HG03442 (cell line): ENCODE measurements around the gene RSPH10B2.
A peak's percentile ranks its signal among the peaks of the same experiment; 100 is the strongest.
"Not testable (repeated sequence)": the region's sequence is repeated elsewhere in the genome, so short reads cannot be mapped to it uniquely, and the experiment has no call there.

Experiments used
- ATAC-seq: cut with Tn5 transposase; IDR thresholded peaks from one replicate; pipeline ENCODE4 v1.9.1; 2021; ENCODE audit warnings: mild to moderate bottlenecking, moderate library complexity; ENCODE audit not compliant: unreplicated experiment

The RSPH10B2 gene

DNA sequence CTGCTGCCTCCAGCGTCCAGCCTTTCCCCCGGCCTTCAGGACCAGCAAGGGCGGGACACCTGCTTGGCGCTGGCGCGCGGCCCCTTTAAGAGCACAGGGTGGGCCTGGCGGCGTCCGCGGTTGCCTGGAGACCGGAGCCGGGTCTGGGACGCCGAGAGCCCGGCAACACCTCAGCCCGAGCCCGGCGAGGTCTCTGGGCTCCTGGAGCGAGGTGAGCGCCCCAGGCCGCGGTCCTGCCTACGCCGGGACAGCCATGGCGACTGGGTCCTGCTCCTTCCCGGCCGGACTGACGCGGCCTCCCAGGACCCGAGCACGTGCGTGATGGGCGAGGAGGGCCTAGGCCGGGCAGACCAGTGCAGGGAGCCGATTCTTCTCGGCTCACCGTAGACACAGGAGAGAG, at the start of gene RSPH10B2:
TSS of gene RSPH10B2 (plus strand) at position 140 of the 400 bp plus-strand sequence. CDS start 3,575 bp downstream, outside the sequence.
- not testable (repeated sequence) for ATAC-seq

DNA sequence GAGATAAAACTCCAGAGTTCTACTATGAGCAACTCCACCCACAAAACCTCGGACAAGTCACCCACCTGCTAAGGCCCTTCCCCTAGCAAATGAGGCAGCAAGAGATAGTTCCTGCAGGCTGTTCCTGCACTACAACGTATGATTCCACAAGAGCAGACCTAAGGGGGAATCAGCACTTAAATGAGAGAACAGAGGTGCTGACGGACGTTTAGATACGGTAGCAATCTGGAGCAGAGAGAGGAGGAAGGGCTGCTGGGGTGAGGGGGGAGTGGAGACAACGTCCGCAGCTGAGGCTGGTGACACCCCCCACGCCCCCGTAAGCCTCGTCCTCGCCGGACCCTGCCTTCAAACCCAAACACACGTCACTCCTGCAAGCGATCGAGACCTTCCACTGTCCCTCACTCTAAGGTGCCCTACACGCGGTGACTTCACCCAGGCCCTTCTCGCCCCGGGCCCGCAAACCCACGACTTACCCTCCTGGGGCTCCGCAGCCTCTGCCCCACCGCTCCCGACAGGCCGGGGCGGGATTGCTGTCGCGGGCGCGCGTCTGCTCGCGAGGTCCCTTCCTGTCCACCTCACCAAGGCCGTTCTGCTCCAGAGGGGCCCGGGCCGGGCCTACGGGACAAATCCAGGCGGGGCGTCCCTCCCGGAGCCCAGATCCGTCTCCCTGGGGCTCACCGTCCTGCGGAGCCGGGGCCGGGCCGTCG, 47.8 kb upstream of the RSPH10B2 start:
- peak; percentile 23 for ATAC-seq

DNA sequence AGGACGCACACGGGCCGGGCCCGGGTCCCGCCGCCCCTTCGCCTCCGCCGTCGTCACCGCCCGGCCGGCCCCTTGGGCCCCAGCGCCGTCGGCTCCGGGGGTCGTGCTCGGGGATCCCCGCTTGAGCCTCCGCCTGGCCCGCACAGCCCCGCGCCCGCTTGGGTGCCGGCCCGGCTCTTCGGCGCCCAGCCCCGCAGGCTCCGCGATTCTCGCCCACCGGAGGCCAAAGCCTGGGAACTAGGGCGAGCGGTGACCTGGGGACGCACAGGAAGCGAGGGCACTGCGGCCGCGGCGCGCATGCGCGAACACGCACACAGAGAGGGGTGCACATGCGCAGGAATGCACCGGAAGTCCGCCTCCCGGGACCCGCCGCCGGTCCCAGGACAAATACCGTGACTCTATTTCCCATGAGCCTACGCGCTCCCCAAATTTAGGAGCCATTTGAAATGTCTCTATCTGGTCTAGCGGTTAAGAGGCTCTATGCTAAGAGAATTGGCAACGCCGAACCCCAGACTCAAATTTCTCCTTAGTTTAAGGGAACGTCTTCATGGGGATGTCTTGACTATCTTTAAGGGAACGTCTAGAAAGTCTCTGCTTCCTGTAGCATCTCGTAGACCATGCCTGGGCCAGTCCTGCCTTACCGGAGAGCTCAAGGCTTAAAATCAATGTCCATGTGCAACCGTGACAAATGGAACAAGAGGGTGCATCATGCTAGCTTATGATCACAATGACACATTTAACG, 47.1 kb upstream of the RSPH10B2 start, which contains the start of gene ZNF12:
TSS of gene ZNF12 (minus strand) at position 282 of the 742 bp plus-strand sequence. CDS start 1,774 bp downstream, outside the sequence.
- ATAC-seq, result peak; percentile 91

DNA sequence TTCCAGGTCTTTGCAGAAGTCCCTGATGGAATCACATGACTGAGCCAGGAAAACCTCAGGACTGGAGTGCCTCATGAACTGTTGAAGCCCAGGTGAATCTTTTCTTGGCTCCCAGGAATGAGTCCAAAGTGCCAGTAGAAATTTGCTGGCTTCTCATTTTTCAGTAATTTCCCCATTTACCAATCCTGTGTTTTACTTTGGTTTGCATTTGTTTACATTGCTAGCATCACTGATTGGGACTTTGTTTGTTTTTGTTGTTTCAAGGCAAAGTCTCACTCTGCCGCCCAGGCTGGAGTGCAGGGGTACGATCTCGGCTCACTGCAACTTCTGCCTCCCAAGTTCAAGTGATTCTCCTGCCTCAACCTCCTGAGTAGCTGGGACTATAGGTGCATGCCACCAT, 45.6 kb upstream of the RSPH10B2 start:
- no peak for ATAC-seq

DNA sequence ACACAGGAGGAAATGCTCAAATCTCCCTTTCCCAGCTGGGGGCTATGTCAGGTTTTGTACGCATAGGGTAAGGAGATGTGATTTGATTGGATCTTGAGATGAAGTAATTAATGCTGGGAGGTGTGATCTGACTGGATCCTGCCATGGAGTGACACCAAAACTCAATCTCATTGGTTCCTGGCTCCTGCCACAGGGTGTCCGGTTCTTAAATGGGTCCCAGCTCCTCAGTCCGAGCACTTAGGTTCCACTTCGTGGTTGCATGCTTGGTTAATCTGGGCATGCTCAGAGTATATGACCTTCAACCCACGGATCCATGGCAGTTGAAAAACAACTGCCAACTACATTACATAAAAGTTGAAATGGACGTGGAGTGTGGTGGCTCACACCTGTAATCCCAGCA, 44.1 kb upstream of the RSPH10B2 start:
- no peak for ATAC-seq

DNA sequence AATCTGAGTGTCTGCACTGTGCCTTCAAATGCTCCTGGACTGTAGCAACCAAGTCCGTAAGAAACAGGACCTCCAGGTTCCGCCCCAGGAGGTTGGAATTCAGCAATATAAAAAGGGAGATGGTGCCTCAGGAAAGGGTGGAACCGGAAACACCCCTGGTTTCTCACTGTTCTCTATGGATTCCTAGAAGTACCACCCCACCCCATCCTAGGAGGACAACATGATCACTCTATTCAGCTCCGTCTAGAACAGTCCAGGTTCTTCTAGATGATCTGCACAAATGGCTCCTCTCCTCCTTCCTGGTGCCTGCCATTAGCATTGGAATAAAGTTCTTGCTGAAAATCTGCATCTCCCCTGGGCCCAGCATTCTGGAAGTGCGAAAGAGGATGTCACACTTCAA, 39.5 kb upstream of the RSPH10B2 start:
- no peak for ATAC-seq

DNA sequence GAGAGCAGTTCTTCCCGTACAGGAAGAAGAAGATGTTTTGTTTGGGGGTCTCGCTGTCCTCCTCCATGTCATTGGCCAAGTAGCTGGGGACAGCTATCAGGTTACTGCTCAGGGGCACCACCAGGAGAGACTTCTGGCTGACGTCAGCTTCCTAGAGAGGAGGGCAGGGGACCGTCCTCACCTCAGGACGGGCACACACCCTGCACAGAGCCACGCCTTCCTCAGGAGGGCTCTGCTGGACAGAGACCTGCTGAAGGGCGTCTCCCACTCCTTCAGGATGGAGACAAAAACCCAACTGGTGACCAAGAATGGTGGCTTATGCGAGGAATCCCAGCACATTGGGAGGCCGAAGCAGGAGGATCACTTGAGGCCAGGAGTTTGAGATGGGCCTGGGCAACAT, 38.0 kb upstream of the RSPH10B2 start:
- ATAC-seq, result not testable (repeated sequence)

DNA sequence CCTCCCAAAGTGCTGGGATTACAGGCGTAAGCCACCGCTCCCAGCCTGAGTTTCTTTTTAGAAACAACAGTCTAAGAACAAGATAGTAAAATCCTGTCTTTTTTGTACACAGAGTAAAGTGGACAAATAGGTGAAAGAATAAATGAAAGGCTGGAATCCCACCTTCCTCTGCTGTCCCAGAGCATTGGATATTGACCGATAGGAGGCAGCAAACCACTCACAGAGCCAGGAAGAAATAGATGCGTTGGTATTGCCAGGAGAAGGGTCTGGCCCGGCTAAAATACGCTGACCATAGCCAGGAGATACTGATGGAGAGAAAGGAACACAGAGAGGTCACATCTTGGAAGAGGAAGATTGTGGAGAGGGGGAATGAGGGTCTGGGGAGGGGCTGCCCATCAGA, 35.8 kb upstream of the RSPH10B2 start:
- no peak for ATAC-seq

DNA sequence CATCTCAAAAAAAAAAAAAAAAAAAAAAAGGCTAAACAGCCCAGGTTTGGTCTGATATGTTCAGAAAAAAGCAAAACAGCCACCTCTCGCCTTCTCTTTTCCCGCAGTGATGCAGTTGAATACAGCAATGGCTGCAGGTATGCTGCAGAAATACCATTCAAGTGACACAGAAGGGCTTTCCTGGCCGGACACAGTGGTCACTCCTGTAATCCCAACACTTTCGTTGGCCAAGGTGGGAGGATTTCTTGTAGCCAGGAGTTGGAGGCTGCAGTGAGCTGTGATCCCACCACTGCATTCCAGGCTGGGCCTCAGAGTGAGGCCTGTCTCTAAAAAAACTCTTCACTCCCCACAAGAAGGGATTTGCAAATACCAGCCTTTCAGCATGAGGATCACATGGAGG, 29.6 kb upstream of the RSPH10B2 start:
- ATAC-seq, result not testable (repeated sequence)

DNA sequence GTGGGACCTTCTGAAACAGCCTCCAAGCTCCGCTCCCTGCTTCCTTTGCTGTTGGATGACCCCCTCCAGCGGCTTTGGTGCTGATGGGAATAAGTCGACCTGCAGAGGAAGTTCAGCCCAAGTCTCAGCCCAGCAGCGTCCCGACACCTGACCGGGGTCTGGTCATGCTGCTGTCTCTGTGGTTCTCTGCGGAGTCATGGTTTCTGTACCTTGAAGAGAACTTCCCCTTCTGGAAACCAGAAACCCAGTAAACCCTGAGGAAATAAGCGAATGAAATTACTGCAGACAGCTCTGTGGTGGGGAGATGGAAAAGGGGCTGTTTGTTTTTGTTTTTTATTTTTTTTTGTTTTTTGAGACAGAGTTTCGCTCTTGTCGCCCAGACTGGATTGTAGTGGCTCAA, 28.9 kb upstream of the RSPH10B2 start:
- ATAC-seq, result peak; percentile 53

DNA sequence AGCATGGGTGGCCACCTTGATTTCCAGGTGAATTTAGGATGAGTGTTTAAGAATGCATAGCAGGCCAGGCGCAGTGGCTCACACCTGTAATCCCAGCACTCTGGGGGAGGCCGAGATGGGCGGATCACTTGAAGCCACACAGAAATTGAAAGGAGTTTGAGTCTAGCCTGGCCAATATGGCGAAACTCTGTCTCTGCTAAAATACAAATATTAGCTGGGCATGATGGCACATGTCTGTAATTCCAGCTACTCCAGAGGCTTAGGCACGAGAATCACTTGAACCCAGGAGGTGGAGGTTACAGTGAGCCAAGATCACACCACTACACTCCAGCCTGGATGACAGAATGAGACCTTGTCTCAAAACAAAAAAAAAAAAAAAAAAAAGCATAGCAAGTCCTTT, 27.6 kb upstream of the RSPH10B2 start:
- not testable (repeated sequence) for ATAC-seq

DNA sequence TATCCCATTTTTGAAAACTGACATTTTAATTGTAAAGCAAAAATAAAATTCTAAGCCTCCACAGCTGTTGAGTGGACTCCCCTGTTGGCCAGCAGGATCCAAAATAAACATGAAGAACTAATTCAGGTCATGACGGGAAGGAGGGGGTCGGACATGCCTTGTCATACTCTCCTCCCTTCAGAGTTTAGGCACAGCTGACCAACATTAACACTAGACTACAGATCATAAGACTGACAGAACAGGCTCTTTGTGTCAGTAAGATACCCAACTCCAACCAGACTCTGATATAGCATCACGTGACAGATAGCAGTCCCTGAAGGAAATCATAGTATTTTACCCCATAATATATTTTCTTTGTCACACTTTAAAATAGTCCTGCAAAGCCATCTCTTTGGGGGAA, 26.2 kb upstream of the RSPH10B2 start:
- no peak for ATAC-seq

DNA sequence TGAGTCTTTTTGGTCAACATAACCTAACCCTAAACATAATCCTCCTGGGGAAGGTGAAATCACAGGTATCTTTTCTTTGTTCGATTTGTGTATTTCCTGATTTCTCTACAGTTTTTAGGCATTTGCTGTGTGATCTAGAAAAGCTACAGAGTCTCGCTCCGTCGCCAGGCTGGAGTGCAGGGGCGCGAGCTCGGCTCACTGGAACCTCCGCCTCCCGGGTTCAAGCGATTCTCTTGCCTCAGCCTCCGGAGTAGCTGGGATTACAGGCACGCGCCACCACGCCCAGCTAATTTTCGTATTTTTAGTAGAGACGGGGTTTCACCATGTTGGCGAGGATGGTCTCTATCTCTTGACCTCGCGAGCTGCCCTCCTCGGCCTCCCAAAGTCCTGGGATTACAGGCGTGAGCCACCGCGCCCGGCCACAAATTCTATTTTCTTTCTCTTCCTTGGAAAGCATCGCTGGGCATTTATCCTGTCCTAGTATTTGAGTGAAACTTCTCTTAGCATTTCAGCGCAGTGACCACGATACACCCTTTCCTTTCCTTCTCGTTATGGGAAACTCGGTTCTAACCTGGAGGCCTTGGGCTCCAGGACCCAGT, 24.9 kb upstream of the RSPH10B2 start:
- not testable (repeated sequence) for ATAC-seq

DNA sequence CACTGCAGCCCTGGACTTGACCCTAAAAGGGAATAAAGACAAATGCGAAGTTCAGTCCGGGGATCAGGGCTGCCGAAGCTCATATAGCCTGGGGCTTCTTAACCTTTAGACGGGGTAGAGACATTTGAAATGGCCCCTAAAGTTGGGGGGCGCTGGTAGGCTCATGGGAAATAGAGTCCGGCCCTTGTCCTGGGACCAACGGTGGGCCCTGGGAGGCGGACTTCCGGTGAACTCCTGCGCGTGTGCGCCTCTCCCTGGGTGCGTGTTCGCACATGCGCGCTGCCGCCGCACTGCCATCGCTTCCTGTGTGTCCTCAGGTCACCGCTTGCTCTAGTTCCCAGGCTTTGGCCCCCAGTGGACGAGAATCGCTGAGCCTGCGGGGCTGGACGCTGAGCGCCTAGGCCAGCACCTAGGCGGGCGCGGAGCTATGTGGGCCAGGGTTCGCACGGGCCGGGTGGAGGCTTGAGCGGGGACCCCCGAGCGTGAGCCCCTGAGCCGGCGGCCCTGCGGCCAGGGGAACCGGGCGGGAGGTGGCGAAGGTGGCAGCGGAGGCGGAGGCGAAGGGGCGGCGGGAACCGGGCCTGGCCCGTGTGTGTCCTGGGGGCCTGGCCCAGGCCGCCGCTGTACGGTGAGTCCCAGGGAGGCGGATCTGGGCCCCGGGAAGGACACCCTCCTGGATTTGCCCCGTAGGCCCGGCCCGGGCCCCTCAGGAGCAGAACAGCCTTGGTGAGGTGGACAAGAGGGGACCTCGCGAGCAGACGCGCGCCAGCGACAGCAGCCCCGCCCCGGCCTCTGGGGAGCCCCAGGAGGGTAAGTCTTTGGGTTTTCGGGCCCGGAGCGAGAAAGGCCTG, 24.2 kb upstream of the RSPH10B2 start:
- peak; percentile 84 for ATAC-seq

DNA sequence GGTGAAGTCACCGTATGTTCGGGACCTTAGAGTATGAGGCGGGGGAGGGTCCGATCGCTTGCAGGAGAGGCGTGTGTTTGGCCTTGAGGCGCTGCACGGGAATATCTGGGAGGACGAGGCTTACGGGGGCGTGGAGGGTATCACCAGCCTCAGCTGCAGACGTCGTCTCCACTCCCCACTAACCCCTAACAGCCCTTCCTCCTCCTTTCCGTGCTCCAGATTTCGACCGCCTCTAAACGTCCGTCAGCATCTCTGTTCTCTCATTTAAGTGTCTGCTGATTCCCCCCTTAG, 23.6 kb upstream of the RSPH10B2 start:
- ATAC-seq, result no peak

DNA sequence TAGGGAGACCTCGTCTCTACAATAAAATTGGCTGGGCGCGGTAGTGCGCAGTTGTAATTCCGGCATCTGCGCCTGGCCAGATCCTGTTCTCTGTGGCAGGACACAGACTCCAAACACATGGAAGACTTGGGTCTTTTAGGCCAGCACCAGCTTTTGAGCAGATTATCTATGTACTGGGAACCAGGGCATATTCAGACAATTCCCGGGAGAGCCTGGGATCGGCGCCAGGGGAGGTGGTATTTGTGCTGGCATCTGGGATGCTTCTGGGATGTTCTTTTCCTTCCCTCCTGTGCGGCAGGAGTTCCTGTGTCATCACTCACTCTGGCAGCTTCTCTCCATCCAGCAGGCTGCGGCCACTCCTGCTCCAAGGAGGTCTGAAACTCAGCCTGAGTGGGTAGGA, 15.5 kb upstream of the RSPH10B2 start:
- not testable (repeated sequence) for ATAC-seq

DNA sequence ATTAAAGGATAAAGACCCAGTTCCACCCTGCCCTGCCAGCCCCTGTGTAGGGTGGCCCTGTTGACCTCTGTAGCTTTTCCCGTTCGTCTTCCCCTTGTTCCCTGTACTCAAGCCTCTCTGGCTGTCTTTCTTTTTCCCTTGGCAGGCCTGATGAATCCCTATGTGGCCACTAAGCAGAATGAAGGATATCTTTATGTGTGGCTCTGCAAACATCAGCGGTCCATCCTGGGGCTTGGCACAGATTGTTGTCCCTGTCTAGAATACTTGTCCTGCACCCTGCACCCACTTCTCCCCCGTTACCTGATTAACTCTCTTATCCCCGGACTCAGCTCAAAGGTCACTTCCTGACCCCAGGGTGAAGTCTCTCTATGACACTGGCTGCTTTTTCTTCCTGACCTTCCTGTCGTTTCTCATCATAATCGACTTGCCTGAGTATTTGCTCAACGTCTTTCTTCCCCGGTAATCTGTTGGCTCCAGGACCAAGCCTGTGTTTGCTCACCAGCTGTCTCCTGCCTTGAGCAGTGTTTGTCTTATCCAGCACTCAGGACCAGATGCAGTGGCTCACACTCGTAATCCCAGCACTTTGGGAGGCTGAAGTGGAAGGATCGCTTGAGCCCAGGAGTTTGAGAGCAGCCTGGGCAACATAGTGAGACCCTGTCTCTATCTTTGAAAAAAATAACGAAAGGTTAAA, 9.3 kb upstream of the RSPH10B2 start:
- not testable (repeated sequence) for ATAC-seq

DNA sequence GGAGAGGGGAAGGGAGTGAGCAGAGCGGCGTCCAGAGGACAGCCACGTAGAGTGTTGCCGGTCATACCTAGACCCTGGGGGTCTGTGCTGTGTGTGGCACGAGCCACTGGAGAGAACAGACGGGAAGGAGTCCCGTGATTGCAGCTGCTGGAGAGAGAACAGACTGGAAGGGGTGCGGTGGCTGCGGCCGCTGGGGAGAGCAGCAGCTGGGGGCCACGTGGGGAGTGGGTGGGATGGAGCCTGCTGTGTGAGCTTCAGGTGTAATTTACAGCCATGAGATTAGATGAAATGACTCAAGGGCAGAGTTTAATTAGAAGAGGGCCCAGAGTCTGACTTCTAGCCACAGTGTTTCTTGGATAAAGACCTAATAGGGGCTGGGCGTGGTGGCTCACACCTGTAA, 4.6 kb upstream of the RSPH10B2 start:
- not testable (repeated sequence) for ATAC-seq

DNA sequence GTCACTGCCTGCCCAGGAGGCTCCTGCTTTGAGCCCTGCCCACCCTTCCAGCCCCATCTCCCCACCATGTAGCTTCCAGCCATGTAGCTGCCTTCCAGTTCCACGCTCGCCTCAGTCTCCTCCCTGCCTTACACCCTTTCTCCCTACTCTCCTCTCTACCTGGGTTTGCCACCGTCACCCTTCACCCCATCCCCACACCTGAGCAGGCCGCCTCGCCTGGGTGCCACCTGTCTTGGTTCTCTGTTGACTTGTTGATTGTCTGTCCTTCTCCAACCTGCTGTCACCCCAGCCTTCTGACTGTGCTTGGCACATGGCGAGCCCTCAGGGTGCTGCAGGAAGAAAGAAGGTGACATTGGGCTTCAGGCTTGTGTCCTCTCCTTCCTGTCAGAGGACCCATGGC, 3.7 kb upstream of the RSPH10B2 start:
- not testable (repeated sequence) for ATAC-seq

DNA sequence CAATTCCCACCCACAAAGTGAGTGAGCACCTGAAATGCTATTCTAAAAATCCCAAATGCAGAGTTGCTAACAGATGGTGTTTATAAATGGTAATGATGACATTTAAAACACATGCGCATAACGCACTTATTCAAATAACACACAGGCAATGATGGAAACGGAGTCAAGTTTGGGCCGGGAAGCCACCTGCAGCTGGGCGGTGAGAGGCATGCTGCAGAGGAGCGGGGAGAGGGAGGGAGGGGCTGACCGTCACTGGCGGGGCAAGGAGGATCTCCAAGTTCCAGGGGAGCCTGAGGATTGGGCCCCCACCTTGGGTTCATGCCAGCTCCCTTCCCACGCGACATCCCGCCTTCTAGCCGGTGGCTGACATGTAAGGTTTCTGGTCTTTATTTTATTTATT, 7.3 kb downstream of the RSPH10B2 start:
- not testable (repeated sequence) for ATAC-seq
